SJCRH30 (cell line): ENCODE results near the gene CDH4. TPM values are rescaled to one million over a fixed set of nuclear protein-coding genes. Genes with fewer than 3 reads are reported as not detected.

Experiments
- DNase-seq, 2 experiments: peaks; one replicate each; pipeline ENCODE4 v3.0.0-alpha.2; 2015 to 2020
- H3K27ac ChIP-seq: fragments of 250-450 bp; sonication (Bioruptor Pico); 2 replicates; pipeline ENCODE4 v1.5.1; 2020; ENCODE audit warnings: mild to moderate bottlenecking, moderate library complexity
- H3K27me3 ChIP-seq: fragments of 250-450 bp; sonication (Bioruptor Pico); 2 replicates; pipeline ENCODE4 v1.5.1; 2020; ENCODE audit warnings: mild to moderate bottlenecking, moderate library complexity
- H3K36me3 ChIP-seq: fragments of 250-450 bp; sonication (Bioruptor Pico); 2 replicates; pipeline ENCODE4 v1.5.1; 2020; ENCODE audit warnings: mild to moderate bottlenecking, moderate library complexity
- H3K4me1 ChIP-seq: fragments of 250-450 bp; sonication (Bioruptor Pico); 2 replicates; pipeline ENCODE4 v1.5.1; 2020; ENCODE audit warnings: mild to moderate bottlenecking, moderate library complexity
- H3K4me3 ChIP-seq: fragments of 250-450 bp; sonication (Bioruptor Pico); 2 replicates; pipeline ENCODE4 v1.5.1; 2020; ENCODE audit warnings: mild to moderate bottlenecking, moderate library complexity
- H3K9me3 ChIP-seq: fragments of 250-450 bp; sonication (Bioruptor Pico); replicated peaks from 2 replicates; pipeline ENCODE4 v1.5.1; 2020; ENCODE audit warnings: mild to moderate bottlenecking, moderate library complexity
- total RNA-seq: library from RNA; depleted of rRNA; stranded (reverse); fragments of >200 nt; shearing (Covaris generic); gene quantifications from 2 replicates; pipeline ENCODE4 v1.2.3, GENCODE V29; 2014

CDH4 gene
- total RNA-seq, 1 experiment from 2014 or later = 0.06 TPM

DNA sequence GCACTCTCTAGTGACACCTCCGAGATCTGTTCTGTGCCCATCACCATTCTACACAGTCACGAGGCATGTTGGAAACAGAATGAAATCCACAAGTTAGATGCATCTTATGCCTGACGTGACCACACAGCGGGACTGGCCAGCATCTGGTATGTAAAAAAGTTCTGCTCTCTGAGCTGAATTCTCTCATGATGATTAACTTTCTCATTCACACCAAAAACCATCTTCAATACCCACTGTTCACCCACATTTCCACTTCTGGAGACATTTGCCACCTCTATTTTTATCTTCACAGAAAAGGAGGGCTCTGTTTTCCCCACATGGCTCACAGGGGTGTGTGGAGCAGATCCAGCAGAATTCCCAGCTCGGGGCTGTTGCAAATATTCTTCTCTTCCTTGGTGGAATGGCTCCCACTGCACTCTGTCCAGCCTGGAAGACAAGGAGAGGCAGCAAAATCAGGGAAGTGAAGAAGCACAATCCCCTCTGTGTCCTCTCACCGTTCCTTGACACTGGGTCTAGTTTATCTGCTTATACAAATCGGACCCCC is 510.2 kb downstream of the CDH4 start:
- no peak overlapping the region for H3K27ac ChIP-seq
- H3K4me3 ChIP-seq = no peak overlapping the region
- no peaks in the 10 kb centered on the region for H3K9me3 ChIP-seq
- H3K4me1 ChIP-seq = no peaks in the 10 kb centered on the region
- DNase-seq = no peak
- peaks cover 84% of the 10 kb centered on the region for H3K27me3 ChIP-seq
- H3K36me3 ChIP-seq = no peaks in the 10 kb centered on the region

DNA sequence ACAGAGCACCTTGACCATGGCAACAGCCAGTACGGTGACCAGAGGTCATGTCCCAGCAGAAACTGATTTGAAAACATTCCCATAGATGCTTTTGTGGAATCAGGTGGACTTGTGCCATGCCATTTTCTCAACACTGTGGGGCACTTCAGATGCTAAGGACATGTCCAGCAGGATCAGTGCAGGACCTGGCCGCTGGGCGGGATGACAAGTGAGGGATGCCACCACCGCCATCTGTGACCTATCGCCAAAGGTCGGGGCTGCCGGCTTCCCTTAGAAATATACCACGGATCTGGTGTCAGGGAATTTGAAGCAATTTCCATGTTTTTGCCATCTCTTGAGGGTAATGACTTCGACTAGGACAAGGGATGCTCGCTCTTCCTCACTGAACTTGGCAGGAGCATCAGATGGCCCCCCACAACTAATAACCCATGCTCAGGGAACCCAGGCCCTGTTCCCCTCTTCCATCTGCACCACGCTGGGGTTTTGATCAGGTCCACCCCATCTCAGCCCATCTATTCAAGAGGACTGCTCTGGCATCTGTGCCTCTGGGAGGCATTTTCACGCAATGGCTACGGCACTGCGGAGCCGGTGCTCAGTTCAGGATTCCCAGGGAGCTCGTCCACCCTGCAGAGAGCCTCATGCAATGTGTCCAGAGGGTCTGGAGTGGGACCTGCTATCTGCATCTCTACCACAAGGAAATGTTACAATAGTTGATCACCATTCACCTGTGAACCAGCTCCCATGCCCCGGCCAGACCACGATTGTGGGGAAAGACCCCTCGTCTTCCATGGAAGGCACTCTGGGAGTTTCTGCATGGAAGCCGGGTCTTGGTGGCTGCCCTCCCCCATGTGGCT is 511.1 kb downstream of the CDH4 start:
- Histone ChIP-seq H3K4me3 (no peak overlapping the region), H3K27me3 (peaks cover 86% of the 10 kb centered on the region), H3K27ac (no peak overlapping the region), H3K4me1 (no peaks in the 10 kb centered on the region), H3K36me3 (no peaks in the 10 kb centered on the region), H3K9me3 (no peaks in the 10 kb centered on the region)
- DNase-seq = no peak

- DNase-seq = no peak
- no peak overlapping the region for H3K27ac ChIP-seq
- no peaks in the 10 kb centered on the region for H3K36me3 ChIP-seq
- no peak overlapping the region for H3K4me3 ChIP-seq
- peaks cover 88% of the 10 kb centered on the region for H3K27me3 ChIP-seq
- H3K9me3 ChIP-seq = no peaks in the 10 kb centered on the region
- no peaks in the 10 kb centered on the region for H3K4me1 ChIP-seq
Observed at GRCh38 chr20:61763740-61764400, 511.8 kb downstream of the CDH4 start.

GRCh38 chr20:61764471-61765025 is 512.5 kb downstream of the CDH4 start:
- no peak for DNase-seq
- Histone ChIP-seq H3K4me3 (no peak overlapping the region), H3K27ac (no peak overlapping the region), H3K27me3 (peaks cover 88% of the 10 kb centered on the region), H3K9me3 (no peaks in the 10 kb centered on the region), H3K4me1 (no peaks in the 10 kb centered on the region), H3K36me3 (no peaks in the 10 kb centered on the region)

DNA sequence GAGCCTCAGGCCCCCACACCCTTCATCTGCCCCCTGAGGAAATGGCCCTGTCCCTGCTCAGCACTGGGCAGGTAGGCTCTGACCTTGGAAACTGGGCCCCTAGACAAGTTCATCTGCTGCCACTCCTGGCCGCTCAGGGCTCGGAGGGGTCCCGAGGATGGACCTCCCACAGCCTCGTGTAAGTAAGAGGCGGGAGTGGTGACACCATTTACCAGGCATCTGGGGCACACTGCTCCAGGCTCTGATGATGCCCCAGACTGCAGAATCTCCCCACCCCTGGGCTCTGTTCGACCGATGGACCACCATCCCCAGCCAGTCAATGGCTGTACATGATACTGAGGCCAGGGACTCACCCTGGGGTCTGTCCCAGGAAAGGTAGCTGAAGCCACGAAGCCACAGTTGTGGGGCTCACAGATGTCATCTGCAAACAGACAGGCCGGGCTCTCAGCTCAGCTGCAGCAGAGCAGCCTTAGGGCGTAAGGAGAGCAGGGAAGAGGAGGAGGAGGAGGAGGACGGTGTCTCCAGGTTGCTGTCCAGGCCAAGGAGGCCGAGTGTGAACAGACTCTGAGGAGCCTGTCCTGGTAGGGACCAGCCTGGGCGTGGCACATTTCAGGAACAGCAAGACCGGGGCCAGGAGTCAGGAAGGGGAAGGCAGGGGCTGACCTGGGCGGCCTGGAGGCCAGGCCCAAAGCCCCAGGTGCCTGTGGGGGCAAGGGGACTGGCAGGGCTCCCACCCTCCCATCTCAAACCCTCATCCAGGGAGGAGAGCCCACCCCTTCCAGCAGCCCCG is 513.2 kb downstream of the CDH4 start:
- H3K36me3 ChIP-seq = no peaks in the 10 kb centered on the region
- H3K4me1 ChIP-seq = no peaks in the 10 kb centered on the region
- no peaks in the 10 kb centered on the region for H3K9me3 ChIP-seq
- H3K4me3 ChIP-seq = no peak overlapping the region
- DNase-seq = no peak
- H3K27me3 ChIP-seq = peaks cover 87% of the 10 kb centered on the region
- H3K27ac ChIP-seq = no peak overlapping the region

GRCh38 chr20:61765871-61766654 is 514.0 kb downstream of the CDH4 start:
- H3K36me3 ChIP-seq = no peaks in the 10 kb centered on the region
- peaks cover 81% of the 10 kb centered on the region for H3K27me3 ChIP-seq
- H3K27ac ChIP-seq = no peak overlapping the region
- no peak for DNase-seq
- no peaks in the 10 kb centered on the region for H3K9me3 ChIP-seq
- no peak overlapping the region for H3K4me3 ChIP-seq
- H3K4me1 ChIP-seq = no peaks in the 10 kb centered on the region

- Histone ChIP-seq H3K36me3 (no peaks in the 10 kb centered on the region), H3K4me1 (no peaks in the 10 kb centered on the region), H3K27ac (no peak overlapping the region), H3K27me3 (peaks cover 71% of the 10 kb centered on the region), H3K4me3 (no peak overlapping the region), H3K9me3 (no peaks in the 10 kb centered on the region)
- no peak for DNase-seq
Observed at GRCh38 chr20:61766921-61767610, 515.0 kb downstream of the CDH4 start.

GRCh38 chr20:61767761-61768494 is 515.9 kb downstream of the CDH4 start:
- no peak overlapping the region for H3K4me3 ChIP-seq

DNA sequence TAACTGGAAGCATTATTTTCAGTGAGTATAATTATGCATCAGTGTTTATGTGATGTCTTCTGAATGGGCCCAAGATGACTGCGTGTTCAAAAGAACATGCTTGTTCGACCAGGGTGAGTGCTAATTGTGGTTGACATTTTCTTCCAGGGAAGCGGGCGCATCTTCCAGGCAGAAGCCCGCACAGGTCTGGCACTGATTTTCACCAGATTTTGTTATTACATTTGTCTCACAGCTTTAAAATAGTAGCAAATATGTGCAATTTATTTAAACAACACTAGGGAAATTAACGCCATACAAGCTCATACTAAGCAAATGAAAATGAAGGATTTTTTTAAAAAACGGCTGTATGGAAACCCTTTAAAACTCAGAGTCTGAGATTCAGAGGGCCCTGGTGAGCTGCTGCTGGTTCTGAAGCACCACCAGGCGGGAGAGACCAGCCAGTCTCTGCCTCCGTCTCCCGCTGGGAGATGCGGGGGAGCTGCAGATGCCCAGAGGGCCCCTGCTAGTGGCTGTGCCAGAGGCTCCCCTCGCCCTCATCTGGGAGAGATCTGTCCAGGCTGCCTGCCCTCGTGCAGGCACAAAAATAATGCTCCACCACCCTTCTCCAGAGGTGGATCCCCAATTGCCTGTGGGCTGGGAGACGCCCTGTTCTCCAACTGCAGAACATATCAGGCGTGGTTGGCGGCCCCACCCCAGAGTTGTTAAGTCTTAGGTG is 516.7 kb downstream of the CDH4 start:
- H3K27me3 ChIP-seq = peaks cover 56% of the 10 kb centered on the region
- no peak for DNase-seq

More at GRCh38 chr20:61767761-61768494, 515.9 kb downstream of the CDH4 start:
- Histone ChIP-seq H3K9me3 (no peaks in the 10 kb centered on the region), H3K27ac (no peak overlapping the region), H3K36me3 (no peaks in the 10 kb centered on the region), H3K27me3 (peaks cover 63% of the 10 kb centered on the region), H3K4me1 (no peaks in the 10 kb centered on the region)
- no peak for DNase-seq

DNA sequence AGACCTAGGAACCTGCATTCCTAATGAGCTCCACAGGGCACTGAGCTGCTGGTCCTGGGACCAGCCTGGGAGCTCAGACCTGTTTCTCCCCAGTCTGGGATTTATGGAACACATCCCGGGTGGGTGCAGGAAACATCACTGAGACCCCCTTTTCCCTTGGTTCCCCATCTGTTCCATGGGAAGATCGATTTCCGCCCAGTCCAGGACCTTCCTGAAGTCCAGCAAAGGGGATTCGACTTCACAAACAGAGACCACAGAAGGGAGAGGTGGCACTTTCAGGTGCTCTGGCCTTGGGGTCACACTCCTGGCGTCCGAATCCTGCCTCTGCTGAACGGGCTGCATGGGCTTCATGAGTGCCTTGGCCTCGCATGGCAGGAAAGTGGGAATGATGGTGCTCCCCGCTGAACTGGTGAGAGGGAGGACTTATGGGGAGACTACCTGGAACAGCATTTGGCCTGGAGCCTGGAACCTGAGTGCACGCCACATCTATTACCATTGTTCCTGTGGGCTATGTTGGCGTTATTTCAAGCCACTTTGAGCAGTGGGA is 517.3 kb downstream of the CDH4 start:
- Histone ChIP-seq H3K4me3 (no peak overlapping the region), H3K36me3 (no peaks in the 10 kb centered on the region), H3K4me1 (no peaks in the 10 kb centered on the region), H3K27ac (no peak overlapping the region), H3K9me3 (no peaks in the 10 kb centered on the region), H3K27me3 (peaks cover 49% of the 10 kb centered on the region)
- DNase-seq = no peak

More for the DNA sequence above, 516.7 kb downstream of the CDH4 start:
- Histone ChIP-seq H3K36me3 (no peaks in the 10 kb centered on the region), H3K4me3 (no peak overlapping the region), H3K9me3 (no peaks in the 10 kb centered on the region), H3K27ac (no peak overlapping the region), H3K4me1 (no peaks in the 10 kb centered on the region)

DNA sequence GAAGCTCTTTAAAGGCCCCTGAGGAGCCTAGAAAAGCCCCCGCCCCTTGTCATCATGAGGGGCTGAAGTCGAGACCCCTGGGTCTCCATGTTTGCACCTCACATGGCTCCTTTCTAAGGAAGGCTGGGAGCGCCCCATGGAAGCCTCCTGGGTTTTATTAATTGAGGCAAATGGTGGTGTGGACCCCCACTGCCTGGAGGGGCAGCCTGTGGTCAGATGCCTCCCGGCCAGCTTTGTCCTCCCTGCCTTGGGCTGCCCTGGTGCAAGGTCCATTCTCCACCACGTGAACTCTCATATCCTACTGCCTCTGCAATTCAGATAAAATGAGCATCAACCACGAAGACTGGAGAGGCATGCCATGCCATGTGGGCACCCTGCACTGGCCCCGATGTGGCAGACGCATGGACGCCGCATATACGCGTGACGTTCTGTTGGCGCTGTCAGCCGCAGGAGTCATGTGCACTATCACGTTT is 518.1 kb downstream of the CDH4 start:
- Histone ChIP-seq H3K27ac (no peak overlapping the region), H3K9me3 (0 out of 2 replicates have a peak, but pooled peaks cover 3% of the 10 kb centered on the region), H3K4me3 (no peak overlapping the region), H3K4me1 (no peaks in the 10 kb centered on the region), H3K27me3 (peaks cover 44% of the 10 kb centered on the region), H3K36me3 (no peaks in the 10 kb centered on the region)
- no peak for DNase-seq

GRCh38 chr20:61771805-61772350 is 519.8 kb downstream of the CDH4 start:
- H3K36me3 ChIP-seq = no peaks in the 10 kb centered on the region
- 0 out of 2 replicates have a peak, but pooled peaks cover 3% of the 10 kb centered on the region for H3K9me3 ChIP-seq
- H3K27me3 ChIP-seq = peaks cover 28% of the 10 kb centered on the region
- DNase-seq = no peak
- H3K4me1 ChIP-seq = no peaks in the 10 kb centered on the region
- H3K4me3 ChIP-seq = no peak overlapping the region
- no peak overlapping the region for H3K27ac ChIP-seq
